ENCODE results near the gene SH3BP5.
"Not testable (repeated sequence)": the region's sequence is repeated elsewhere in the genome, so short reads cannot be mapped to it uniquely, and the experiment has no call there.

The SH3BP5 gene

DNA sequence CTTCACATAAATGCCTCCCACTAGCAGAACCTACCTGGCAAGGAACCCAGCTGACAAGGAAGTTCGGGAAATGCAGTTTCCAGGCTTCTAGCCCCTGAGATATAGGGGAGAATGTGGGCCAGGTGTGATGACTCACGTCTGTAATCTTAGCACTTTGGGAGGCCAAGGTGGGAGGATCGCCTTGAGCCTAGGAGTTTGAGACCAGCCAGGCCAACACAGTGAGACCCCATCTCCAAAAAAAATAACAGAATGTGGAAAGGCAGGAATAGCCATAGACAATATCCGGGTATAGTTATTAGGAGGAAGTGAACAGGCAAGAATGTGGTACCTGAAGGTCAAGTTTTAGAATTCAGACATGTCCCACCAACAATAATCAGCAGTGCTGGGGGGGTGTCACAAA is 40.5 kb upstream of the SH3BP5 start:
- intact Hi-C loops (cut with DNase I; ENCODE audit: low total_unique reads), result no loop called here
- Histone ChIP-seq H3K4me1 (peaks cover 0 to 2% (median 0%) of the 10 kb centered on the region in 4 donors), H3K9me3 (no peaks in the 10 kb centered on the region), H3K4me3 (no peak overlapping the region), H3K27ac (no peak overlapping the region), H3K36me3 (no peaks in the 10 kb centered on the region), H3K27me3 (no peaks in the 10 kb centered on the region)
- TF ChIP-seq, protein P1, sequence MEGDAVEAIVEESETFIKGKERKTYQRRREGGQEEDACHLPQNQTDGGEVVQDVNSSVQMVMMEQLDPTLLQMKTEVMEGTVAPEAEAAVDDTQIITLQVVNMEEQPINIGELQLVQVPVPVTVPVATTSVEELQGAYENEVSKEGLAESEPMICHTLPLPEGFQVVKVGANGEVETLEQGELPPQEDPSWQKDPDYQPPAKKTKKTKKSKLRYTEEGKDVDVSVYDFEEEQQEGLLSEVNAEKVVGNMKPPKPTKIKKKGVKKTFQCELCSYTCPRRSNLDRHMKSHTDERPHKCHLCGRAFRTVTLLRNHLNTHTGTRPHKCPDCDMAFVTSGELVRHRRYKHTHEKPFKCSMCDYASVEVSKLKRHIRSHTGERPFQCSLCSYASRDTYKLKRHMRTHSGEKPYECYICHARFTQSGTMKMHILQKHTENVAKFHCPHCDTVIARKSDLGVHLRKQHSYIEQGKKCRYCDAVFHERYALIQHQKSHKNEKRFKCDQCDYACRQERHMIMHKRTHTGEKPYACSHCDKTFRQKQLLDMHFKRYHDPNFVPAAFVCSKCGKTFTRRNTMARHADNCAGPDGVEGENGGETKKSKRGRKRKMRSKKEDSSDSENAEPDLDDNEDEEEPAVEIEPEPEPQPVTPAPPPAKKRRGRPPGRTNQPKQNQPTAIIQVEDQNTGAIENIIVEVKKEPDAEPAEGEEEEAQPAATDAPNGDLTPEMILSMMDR (IDR thresholded peaks at IDR 0.05), result no peak
- no peak for DNase-seq

DNA sequence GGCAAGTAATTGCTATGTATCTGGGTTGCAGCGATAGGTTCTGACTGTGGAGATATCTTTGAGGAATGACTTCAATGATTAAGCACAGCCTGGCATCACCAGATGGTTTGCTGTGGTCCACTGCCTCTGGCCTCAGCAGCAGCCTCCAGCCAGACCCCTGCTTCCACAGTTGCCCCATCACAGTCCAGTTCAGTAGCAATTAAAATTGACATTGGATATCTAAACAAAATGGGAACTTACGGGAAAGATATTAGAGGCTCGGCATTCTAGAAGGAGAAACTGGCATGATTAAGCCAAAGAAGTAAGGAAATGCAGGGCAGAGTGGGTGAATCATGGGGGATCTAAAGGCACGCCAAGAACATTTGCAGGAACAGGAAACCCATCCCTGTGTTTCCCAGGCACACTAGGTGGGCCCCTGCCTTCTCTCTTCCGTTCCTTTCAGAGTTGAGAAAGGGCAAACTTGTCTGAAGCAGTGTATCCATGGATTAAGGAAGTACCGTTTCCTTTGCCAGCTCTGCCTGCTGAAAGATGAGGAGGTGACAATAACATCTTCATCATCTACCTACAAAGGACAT is 36.3 kb upstream of the SH3BP5 start:
- intact Hi-C loops (cut with DNase I; ENCODE audit: low total_unique reads), result no loop called here
- H3K27ac ChIP-seq, result no peak overlapping the region
- TF ChIP-seq, protein P1 (IDR thresholded peaks at IDR 0.05), result no peak
- no peak for DNase-seq
- no peak overlapping the region for H3K4me3 ChIP-seq
- H3K4me1 ChIP-seq, result peaks cover 0 to 23% (median 6%) of the 10 kb centered on the region in 4 donors
- H3K27me3 ChIP-seq, result no peaks in the 10 kb centered on the region
- H3K36me3 ChIP-seq, result no peaks in the 10 kb centered on the region
- no peaks in the 10 kb centered on the region for H3K9me3 ChIP-seq

DNA sequence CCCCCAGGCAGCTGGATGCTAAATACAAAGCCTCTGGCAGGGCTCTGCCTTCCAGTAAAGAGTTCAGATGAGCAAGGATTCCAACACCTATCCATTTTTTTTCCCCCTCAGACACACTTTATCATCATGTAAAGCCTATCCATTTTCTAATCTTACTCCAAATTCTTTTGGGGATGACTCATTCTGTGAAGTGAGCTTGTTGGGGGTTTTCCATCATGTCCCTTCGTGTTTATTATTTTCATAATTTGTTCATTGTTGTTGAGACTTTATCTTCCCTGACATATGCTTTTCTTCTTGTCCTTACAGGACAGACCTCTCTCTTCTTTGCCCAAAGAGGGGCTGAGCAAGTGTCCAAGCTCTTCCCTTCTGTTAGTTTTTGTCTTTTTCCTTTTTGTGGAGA is 34.7 kb upstream of the SH3BP5 start:
- Histone ChIP-seq H3K9me3 (no peaks in the 10 kb centered on the region), H3K4me3 (no peak overlapping the region), H3K36me3 (no peaks in the 10 kb centered on the region), H3K4me1 (peaks cover 0 to 39% (median 12%) of the 10 kb centered on the region in 4 donors), H3K27ac (peak overlapping the region in 1 of 2 donors; percentile 17), H3K27me3 (no peaks in the 10 kb centered on the region)
- TF ChIP-seq, protein P1 (IDR thresholded peaks at IDR 0.05), result no peak
- no peak for DNase-seq
- intact Hi-C loops (cut with DNase I; ENCODE audit: low total_unique reads), result no loop called here

DNA sequence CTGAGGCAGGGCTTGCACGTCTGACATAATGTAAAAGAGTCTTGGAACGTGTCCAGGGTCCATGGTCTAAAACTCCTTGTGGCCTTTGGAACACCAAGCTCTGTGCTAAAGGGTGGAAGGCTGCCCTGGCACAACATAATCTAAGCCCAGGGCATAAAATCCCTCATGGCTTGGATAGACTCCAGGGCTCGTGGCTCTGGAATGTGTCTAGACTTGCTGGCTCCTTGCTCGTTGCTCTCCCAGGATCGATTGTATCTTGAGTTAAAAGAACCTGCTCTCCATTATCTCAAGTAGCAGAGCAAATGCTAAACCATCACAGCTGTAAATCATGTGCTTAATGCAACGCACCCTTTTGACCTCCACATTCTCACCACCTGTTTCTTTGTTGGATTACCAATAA is 31.7 kb upstream of the SH3BP5 start:
- peaks cover 0 to 61% (median 24%) of the 10 kb centered on the region in 4 donors for H3K4me1 ChIP-seq
- H3K27ac ChIP-seq, result peak overlapping the region in 1 of 2 donors; percentile 48
- DNase-seq, result peak in 1 of 2 donors; percentile 78
- H3K9me3 ChIP-seq; H3K27me3 ChIP-seq; H3K36me3 ChIP-seq; H3K4me3 ChIP-seq; intact Hi-C loops (cut with DNase I; ENCODE audit: low total_unique reads): not testable (repeated sequence)

DNA sequence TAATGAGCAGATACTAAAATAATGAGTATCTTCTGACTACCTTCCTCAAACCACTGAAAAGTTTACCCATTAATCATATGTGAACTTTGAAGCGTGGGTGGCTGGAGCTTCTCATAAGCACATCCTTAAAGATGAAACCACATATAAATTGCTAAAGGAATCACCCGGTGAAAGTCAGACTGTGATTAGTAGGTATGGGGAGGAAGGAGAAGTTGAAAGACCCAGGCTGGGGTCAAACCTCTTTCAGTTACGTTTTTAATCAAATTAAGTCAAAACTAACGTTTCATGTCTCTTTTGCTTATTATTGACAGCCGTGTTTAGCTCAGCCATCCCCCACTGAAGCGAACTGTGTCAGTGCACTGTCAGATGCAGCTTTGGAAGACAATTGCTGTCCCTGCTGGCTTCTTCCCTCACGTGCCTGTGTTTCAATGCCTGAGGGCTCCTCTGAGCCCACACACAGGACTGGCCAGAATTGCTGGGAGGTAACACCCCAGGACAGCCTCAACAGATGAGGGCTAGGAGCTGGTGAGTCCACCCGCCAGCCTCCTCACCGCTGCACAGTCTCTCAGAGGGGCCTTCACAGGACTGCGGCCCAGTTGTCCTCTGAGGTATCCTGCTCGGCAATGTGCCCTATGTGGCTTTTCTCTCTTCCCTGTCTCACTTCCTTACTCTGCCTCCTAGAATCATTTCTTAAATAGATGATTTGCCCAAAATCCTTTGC is 29.3 kb upstream of the SH3BP5 start:
- no peak overlapping the region for H3K4me3 ChIP-seq
- H3K36me3 ChIP-seq, result no peaks in the 10 kb centered on the region
- peaks cover 0 to 55% (median 24%) of the 10 kb centered on the region in 4 donors for H3K4me1 ChIP-seq
- H3K27ac ChIP-seq, result peak overlapping the region in 1 of 2 donors; percentile 48
- TF ChIP-seq, protein P1 (IDR thresholded peaks at IDR 0.05), result no peak
- DNase-seq, result peak in 1 of 2 donors; percentile 25
- intact Hi-C loops (cut with DNase I; ENCODE audit: low total_unique reads), result no loop called here
- no peaks in the 10 kb centered on the region for H3K27me3 ChIP-seq
- no peaks in the 10 kb centered on the region for H3K9me3 ChIP-seq

DNA sequence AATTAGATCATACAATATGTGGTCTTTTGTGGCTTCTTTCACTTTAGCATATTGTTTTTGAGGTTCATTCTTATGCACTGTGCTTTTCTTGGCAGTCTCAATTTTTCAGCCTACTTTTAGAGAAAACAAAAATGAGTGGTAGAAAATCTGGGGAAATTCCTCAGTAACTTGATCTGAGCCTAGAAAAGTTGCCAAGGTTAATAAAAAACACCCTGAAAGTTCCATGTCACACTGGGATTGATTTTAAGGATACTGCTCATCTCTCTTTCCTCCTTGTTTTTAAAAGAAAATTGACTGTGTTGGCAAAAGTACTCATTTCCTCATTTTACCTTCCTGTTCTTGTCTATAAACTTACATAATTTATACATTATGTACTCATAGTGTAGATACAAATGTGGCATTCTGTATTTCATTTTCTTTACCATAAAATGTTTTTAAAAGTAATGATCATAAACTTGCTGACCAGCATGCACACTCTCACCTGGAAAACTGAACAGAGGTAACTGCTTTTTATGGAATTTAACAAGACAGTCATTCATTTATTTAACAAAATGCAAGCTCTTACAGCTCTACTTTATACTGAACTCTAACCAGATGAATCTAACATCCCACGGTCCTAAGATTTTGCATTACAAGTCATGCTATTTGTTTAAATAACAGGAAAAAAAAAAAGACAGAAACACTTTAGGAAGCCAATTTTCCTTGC is 28.6 kb upstream of the SH3BP5 start:
- Histone ChIP-seq H3K4me3 (no peak overlapping the region), H3K27me3 (no peaks in the 10 kb centered on the region), H3K4me1 (peaks cover 0 to 51% (median 24%) of the 10 kb centered on the region in 4 donors), H3K36me3 (no peaks in the 10 kb centered on the region), H3K27ac (peak overlapping the region; percentile 2 to 48), H3K9me3 (no peaks in the 10 kb centered on the region)
- TF ChIP-seq, protein P1 (IDR thresholded peaks at IDR 0.05), result no peak
- intact Hi-C loops (cut with DNase I; ENCODE audit: low total_unique reads), result no loop called here
- no peak for DNase-seq
